Left renal pelvis (tissue), 4 donors: ENCODE data around the gene KRTAP10-11. TPM values are rescaled to one million over a fixed set of nuclear protein-coding genes. Genes with fewer than 3 reads are reported as not detected.
"Not testable (repeated sequence)": the region's sequence is repeated elsewhere in the genome, so short reads cannot be mapped to it uniquely, and the experiment has no call there.

Experiments used
- DNase-seq, 4 donors: peaks; one replicate each; pipeline ENCODE4 v3.0.0-alpha.2; 2013; ENCODE audit warnings: low read depth in 4 of 4, low spot score in 3 of 4
- polyA plus RNA-seq, 4 donors: library from polyadenylated mRNA; unstranded; fragments of 120-200 nt; gene quantifications; one replicate each; pipeline ENCODE4 v1.2.1, GENCODE V29; 2013; ENCODE audit not compliant: insufficient read length in 4 of 4

The KRTAP10-11 gene, protein sequence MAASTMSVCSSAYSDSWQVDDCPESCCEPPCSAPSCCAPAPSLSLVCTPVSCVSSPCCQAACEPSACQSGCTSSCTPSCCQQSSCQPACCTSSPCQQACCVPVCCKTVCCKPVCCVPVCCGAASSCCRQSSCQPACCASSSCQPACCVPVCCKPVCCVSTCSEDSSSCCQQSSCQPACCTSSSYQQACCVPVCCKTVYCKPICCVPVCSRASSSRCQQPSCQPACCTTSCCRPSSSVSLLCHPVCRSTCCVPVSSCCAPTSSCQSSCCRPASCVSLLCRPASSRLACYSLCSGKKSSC
- not detected for polyA plus RNA-seq

DNA sequence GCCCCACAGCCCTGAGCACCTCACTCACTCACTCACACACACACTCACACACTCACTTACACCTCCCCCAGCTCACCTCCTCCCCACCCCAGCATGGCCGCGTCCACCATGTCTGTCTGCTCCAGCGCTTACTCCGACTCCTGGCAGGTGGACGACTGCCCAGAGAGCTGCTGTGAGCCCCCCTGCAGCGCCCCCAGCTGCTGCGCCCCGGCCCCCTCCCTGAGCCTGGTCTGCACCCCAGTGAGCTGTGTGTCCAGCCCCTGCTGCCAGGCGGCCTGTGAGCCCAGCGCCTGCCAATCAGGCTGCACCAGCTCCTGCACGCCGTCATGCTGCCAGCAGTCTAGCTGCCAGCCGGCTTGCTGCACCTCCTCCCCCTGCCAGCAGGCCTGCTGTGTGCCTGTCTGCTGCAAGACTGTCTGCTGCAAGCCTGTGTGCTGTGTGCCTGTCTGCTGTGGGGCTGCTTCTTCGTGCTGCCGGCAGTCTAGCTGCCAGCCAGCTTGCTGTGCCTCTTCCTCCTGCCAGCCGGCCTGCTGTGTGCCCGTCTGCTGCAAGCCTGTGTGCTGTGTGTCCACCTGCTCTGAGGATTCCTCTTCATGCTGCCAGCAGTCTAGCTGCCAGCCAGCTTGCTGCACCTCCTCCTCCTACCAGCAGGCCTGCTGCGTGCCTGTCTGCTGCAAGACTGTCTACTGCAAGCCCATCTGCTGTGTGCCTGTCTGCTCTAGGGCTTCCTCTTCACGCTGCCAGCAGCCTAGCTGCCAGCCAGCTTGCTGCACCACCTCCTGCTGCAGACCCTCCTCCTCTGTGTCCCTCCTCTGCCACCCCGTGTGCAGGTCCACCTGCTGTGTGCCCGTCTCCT lies at the start of gene KRTAP10-11:
Gene KRTAP10-11 (plus strand): TSS at position 49 of the 856 bp plus-strand sequence. CDS start 45 bp downstream, at position 94.
- DNase-seq, result not testable (repeated sequence)

DNA sequence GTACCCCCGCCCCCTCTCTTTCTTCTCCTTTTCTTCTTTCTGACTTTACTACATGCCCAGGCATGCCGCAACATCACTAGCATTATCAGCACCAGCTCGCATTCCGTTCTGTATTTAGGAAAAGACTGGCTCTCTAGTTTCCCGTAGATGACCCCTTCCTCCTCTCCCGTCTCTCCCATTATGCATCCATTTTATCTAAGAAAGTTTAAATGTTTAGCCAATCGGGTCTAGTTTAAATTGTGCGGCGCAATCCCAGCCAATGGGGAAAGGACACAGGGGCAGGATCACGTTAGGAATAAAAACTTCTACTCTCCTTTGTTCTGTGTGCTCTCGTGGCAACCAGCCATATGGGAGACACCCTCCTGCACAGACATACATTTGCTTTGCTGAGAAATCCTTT lies 48.2 kb upstream of the KRTAP10-11 start:
- DNase-seq, result no peak

DNA sequence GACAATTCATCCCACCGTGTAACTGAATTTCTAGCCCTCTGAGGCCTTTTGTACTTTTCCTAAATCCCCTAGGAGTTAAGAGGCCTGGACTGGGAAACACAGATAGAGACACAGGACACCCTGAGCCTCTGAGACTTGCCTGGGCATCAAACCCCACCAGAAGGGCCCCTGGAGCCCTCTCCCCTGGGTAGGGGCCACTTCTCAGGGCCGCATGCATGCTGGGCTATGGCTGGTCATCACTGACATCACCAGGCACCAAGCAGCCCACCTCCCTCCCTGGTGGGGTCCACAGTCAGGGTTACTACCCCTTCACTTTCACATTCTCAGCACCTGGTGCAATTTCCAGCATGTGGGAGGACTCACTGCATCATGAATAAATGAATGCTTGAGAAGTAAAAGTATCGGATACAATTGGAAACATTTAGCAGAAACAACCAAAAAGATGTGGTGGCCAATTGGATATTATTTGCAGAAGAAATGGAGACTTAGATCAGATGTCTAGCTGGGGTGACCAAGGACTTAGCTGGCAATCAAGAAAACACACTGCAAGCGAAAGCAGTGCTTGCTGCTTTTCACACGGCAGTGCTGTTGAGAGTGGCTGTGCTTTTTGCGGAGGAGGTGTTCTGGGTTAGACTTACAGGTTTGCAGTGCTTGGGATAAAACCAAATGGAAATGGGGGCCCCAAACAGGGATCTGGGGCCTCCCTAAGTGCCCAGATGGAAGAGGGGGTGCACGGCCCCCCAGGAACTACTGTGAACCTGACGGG lies 46.8 kb upstream of the KRTAP10-11 start:
- DNase-seq, result no peak

DNA sequence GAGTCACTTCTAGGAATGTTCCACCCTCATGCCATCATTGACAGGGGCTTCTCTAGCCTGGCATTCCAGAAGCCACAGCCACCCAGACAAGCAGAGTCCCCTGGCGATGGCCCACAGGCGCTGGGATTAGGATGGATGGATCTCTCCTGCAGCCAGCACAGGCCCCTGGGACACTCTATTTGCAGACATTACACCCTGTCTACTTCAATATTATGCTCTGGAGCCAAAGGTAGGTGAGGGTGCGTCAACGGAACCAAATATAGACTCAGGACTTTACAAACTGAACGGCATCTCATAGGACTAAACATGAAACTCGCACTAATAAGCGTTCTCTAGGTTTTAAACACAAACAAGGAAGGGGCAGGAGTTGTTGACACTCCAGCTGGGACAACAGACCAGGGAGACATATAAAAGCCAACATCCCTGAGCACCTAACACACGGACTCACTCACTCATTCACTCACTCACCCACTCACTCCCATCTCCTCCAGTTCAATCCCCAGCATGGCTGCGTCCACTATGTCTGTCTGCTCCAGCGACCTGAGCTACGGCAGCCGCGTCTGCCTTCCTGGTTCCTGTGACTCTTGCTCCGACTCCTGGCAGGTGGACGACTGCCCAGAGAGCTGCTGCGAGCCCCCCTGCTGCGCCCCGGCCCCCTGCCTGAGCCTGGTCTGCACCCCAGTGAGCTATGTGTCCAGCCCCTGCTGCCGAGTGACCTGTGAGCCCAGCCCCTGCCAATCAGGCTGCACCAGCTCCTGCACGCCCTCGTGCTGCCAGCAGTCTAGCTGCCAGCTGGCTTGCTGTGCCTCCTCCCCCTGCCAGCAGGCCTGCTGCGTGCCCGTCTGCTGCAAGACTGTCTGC lies 45.9 kb upstream of the KRTAP10-11 start, which contains the start of gene KRTAP10-7:
Gene KRTAP10-7 (plus strand): TSS at position 480 of the 861 bp plus-strand sequence. CDS start 25 bp downstream, at position 505.
- not testable (repeated sequence) for DNase-seq

DNA sequence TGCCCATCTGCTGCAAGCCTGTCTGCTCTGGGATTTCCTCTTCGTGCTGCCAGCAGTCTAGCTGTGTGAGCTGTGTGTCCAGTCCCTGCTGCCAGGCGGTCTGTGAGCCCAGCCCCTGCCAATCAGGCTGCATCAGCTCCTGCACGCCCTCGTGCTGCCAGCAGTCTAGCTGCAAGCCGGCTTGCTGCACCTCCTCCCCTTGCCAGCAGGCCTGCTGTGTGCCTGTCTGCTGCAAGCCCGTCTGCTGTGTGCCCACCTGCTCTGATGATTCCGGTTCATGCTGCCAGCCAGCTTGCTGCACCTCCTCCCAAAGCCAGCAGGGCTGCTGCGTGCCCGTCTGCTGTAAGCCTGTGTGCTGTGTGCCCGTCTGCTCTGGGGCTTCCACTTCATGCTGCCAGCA lies 45.1 kb upstream of the KRTAP10-11 start:
- DNase-seq, result not testable (repeated sequence)

DNA sequence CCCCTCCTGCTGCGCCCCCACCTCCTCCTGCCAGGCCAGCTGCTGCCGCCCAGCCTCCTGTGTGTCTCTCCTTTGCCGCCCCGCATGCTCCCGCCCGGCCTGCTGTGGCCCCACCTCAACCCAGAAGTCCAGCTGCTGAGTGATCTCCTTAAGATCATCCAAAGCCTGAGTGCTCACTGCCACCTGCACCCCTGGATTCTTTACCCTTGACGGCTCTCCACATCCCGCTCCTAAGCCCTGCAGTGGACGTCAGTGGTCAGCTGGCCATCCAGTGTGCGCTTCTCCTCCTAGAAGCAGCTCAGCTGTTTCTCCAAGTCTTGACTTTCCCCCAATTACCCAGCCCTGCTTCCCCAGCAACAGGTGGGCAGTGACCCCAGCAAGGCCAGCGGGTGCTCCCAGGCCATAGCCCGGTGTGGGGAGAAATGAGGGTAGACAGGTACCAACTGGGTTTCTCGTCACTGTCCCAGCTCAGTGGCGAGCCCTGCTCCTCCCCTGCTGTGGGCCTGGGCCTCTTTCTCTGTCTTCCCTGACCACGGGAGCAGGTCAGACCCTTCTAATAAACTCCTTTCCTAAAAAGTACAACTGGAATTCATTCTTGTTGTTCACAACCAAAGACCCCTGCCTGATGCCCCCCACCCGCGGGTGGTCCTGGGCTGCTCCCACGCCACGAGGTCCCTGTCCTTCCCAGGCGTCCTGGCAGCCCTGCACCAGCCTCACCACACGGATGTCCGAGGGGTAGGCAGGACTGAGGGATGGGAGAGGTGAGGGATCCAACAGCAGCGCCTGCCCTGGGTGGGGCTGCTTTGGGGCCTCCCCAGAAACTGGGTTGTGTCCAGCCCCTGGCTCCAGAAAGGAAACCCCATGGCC lies 44.4 kb upstream of the KRTAP10-11 start:
- no peak for DNase-seq

DNA sequence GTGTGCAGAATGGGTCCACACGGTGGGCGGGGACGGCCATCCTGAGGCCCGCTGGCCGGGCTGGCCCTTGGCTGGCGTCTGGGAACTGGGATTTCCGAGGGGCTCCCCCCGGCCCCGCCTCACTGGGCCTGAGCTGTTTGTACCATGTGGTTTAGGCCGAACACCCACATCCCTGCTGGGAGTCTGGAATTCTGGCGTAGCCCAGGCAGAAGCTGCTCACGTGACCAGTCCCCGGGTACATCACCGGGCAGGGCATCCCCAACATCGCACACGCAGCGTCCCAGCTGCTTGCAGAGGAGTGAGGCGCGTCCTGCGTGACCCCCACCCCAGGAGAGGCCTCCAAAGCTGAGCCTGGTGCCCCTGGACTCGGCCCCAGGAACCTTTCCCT lies 43.8 kb upstream of the KRTAP10-11 start:
- DNase-seq, result no peak

DNA sequence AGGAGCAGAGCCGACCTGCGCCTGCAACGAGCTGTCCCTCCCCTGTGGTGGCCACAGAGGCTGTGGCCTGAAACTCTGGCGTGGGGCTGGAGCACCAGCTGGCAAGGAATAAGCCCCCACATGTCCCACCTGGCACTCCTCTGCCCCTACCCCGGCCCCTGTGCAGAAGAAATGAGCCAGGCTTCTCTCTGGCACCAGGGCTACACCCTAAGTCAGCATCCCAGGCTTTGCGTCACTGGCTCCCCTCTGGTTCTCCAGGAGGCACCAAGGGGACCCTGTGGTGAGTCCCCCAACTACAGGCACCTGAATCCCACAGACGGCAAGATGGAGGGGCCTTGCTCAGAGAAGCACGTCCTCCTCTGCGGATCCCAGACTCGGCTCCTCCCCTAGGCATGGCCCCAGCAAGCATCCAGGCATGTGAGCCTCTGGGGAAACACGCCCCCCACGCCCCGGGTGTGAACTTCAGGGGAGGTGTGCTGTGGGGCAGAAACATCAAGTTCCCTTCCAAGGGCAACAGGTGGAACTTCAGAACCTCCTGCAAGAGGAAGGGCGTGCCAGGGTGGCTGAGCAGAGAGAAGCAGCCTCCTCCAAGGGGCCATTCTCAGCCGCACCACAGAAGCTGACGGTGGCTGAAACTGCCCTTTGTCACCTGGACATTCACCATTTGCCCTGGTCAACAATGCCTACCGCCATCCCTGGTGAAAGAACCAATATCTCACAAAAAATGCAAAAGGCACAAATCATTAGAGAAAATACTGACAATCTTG lies 42.9 kb upstream of the KRTAP10-11 start:
- DNase-seq, result no peak

DNA sequence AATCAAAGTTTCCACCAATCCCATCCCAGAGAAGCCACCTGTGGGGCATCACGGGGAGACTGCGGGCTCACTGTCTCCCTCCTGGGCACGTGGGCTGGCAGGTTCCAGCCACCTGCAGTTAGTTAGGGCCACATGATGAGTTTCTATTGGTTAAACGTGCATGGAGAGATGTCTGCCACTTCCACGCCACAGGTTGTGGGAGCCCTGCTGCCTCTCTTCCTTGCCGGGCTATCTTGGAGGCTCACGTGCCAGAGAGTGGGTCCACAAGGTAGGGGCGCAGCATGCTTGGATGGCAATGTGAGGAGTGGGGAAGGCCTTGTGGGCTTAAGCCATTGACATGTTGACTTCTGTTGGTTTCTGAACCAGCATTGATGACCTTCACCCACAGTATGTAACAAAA lies 42.3 kb upstream of the KRTAP10-11 start:
- DNase-seq, result no peak

DNA sequence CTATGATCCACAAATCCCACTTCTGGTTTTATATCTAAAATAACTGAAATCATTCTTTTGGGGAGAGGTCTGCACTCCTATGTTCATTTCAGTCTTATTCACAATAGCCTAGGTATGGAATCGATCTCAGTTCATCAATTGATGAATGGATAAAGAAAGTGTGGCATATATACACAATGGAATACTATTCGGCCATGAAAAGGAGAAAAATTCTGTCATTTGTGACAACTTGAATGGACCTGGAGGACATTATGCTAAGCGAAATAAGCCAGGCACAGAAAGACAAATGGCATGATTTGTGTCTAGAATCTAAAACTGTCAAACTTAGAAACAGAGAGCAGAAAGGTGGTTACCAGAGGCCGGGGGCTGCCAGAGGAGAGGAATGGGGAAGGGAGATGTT lies 39.7 kb upstream of the KRTAP10-11 start:
- no peak for DNase-seq

DNA sequence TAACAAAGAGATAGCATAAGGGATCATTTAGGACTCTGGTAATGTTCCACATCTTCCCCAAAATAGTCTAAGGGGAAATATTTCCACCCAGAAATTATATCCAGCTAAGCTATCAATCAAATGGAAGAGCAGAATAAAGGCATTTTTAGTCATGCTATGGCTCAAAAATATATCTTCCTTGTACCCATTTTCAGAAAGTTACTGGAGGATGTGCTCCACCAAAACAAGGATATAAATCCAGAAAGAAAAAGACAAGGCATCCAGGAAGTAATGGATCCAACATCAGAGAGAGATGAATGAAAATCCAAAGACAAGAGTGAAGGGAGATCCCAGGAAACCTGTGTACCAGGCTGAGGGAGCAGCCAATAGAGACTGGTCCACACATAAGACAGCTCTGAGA lies 37.0 kb upstream of the KRTAP10-11 start:
- DNase-seq, result no peak

DNA sequence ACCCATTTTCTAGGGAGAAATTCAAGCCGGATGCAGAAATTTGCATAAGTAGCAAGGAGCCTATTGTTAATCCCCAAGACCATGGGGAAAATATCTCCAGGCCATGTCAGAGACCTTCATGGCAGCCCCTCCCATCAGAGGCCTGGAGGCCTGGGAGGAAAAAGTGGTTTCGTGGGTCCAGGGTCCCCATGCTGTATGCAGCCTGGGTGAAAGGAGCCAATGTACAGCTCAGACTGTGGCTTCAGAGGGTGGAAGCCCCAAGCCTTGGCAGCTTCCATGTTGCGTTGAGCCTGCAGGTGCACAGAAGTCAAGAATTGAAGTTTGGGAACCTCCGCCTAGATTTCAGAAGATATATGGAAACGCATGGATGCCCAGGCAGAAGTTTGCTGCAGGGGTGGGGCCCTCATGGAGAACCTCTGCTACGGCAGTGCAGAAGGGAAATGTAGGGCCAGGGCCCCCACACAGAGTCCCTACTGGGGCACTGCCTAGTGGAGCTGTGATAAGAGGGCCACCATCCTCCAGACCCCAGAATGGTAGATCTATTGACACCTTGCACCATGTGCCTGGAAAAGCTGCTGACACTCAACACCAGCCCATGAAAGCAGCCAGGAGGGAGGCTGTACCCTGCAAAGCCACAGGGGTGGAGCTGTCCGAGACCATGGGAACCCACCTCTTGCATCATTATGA lies 35.9 kb upstream of the KRTAP10-11 start:
- DNase-seq, result not testable (repeated sequence)

DNA sequence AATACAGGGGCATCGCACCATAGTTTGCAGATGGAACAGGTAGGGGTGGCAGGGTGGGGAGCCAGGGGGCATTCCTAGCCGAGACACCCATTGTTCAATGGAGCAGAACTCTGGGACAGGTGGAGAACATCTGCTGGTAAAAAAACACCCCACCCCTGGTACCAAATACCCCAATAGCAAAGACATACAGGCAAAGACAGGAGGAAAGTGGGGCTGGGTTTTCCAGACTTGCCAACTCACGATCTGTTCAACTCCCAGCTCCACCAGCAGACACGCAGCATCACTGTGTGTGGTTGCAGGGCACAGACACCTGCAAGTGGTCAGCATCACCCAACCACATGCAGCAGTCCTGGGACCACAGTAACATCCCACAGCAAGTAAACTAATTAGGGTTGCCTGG lies 34.7 kb upstream of the KRTAP10-11 start:
- no peak for DNase-seq

DNA sequence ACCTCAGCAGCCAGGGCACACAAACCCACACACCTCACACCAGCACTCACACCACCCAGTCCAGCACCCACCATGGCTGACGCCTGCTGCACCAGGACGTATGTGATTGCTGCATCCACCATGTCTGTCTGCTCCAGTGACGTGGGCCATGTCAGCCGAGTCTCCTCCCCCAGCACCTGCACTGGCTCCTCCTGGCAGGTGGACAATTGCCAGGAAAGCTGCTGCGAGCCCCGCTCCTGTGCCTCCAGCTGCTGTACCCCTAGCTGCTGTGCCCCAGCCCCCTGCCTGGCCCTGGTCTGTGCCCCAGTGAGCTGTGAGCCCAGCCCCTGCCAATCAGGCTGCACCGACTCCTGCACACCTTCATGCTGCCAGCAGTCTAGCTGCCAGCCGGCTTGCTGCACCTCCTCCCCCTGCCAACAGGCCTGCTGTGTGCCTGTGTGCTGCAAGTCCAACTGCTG lies 34.2 kb upstream of the KRTAP10-11 start, which contains the start of gene KRTAP10-8:
Gene KRTAP10-8 (plus strand): TSS at position 51 of the 458 bp plus-strand sequence. CDS start 22 bp downstream, at position 73.
- DNase-seq, result no peak

DNA sequence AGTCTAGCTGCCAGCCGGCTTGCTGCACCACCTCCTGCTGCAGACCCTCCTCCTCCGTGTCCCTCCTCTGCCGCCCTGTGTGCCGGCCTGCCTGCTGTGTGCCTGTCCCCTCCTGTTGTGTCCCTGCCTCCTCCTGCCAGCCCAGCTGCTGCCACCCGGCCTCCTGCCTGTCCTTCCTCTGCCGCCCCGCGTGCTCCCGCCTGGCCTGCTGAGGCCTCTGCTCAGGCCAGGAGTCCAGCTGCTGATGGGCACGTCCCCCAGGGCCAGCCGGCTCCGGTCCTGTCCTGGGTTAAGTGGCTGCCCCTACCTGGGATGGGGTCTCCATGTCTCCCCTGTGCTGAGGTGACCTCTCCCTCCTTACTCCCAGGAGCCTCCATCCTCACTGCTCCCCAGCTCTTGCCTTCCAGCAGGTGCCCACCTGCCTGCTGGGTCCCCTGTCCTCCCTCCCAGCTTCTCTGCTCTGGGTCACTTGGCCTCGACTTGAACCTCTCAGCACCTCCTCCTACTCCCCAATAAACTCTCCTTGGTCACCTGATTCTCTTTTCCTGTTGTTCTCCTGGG lies 33.5 kb upstream of the KRTAP10-11 start:
- DNase-seq, result no peak

DNA sequence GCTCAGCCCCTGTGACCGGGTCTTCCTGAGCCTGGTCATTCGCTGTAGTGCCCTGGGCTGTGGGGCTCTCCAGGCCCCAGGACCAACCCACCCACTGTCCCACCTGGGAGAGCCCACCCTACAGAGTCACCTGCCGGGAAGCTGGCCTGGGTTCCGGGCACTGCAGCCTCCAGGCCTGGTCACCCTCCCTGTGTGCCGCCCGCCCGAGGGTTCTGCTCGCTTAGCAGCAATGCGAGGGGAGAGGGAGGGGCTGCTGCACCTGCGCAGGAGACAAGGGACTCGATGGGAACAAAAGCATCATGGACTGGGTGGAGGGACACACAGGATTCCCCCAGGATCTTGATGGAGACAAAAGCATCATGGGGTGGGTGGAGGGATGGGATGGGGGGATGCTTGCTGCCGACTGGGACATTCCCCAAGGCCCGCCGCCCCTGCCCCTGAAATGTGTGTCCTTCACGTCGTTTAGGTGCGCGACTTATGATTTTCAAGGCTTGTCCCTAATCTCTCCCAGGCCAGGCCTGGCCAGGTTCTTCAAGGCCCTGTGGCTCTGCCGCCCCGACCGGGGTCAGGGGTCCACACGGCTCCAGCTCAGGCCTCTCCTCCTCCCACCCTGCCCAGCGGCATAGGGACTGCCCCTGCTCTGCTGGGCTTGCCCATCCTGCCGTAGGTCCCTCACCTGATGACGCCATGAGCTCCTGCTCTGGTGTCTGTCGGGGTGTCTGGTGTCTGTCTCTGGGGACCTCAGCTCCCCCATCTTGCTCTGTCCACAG lies 32.6 kb upstream of the KRTAP10-11 start:
- no peak for DNase-seq
